ENCODE measurements around the gene EHMT1.

DNA sequence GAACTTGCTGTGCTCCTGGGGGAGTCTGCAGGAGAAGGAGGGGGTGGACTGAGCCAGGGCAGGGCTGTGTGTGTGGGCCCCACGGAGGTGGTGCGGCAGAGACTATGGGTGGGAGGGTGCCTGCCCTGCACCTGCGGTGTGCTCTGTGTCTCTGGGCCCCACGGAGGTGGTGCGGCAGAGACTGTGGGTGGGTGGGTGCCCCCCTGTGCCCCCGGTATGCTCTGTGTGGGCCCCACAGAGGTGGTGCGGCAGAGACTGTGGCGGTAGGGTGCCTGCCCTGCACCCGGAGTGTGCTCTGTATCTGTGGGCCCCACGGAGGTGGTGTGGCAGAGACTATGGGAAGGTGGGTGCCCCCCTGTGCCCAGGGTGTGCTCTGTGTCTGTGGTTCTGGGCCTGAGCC, 103.7 kb downstream of the EHMT1 start:
- TF ChIP-seq EZH2 (IDR thresholded peaks at IDR 0.05) (no peak), POLR2AphosphoS5 (IDR thresholded peaks at IDR 0.05; ENCODE audit: borderline replicate concordance, low read depth, low read length) (no peak)
